BLaER1 treated with 17β-estradiol and CSF1 and Interleukin-3, amounts not matched to agents 10 nM and 100 nM (cell line): ENCODE data around the gene FGR.

Source experiments
- H3K27ac ChIP-seq, 11 experiments: shearing (Covaris generic); formaldehyde crosslinking; 2 replicates each; pipeline ENCODE4 v1.8.1; 2022
- H3K27me3 ChIP-seq, 11 experiments: shearing (Covaris generic); formaldehyde crosslinking; 2 replicates each; pipeline ENCODE4 v1.8.1; 2022
- H3K36me3 ChIP-seq, 11 experiments: shearing (Covaris generic); formaldehyde crosslinking; 2 replicates each; pipeline ENCODE4 v1.8.1; 2022
- H3K4me1 ChIP-seq, 10 experiments: shearing (Covaris generic); formaldehyde crosslinking; 2 replicates each; pipeline ENCODE4 v1.8.1; 2022
- H3K4me2 ChIP-seq, 11 experiments: shearing (Covaris generic); formaldehyde crosslinking; 2 replicates each; pipeline ENCODE4 v1.8.1; 2022
- H3K4me3 ChIP-seq, 10 experiments: shearing (Covaris generic); formaldehyde crosslinking; 2 replicates each; pipeline ENCODE4 v1.8.1; 2022
- H3K9ac ChIP-seq, 11 experiments: shearing (Covaris generic); formaldehyde crosslinking; 2 replicates each; pipeline ENCODE4 v1.8.1; 2022
- H3K9me3 ChIP-seq, 11 experiments: shearing (Covaris generic); formaldehyde crosslinking; replicated peaks in 1 of 11; 2 replicates each; pipeline ENCODE4 v1.8.1; 2022
- H4K20me1 ChIP-seq, 11 experiments: shearing (Covaris generic); formaldehyde crosslinking; 2 replicates each; pipeline ENCODE4 v1.8.1; 2022
- Cebpa-rat ChIP-seq, 11 experiments: shearing (Covaris generic); IDR thresholded peaks; 2 replicates each; pipeline ENCODE4 v1.8.1; 2022

Gene FGR

GRCh38 chr1:27618341-27619082, 16.5 kb downstream of the FGR start:
- H3K27me3 ChIP-seq: no peaks in the 10 kb centered on the region
- H3K27ac ChIP-seq: peak overlapping the region in 9 of 11 experiments; percentile 32 to 62 (median 51); a peak in 14 of 22 replicates
- H4K20me1 ChIP-seq: peaks cover 0 to 42% (median 0%) of the 10 kb centered on the region in 11 experiments; a peak in 3 of 22 replicates
- H3K4me2 ChIP-seq: peak overlapping the region; percentile 36 to 75 (median 66)
- H3K9me3 ChIP-seq: no peaks in the 10 kb centered on the region
- no peak for TF ChIP-seq Cebpa-rat (IDR thresholded peaks at IDR 0.05)
- peaks cover 27 to 80% (median 54%) of the 10 kb centered on the region in 10 experiments for H3K4me1 ChIP-seq
- peak overlapping the region in 3 of 11 experiments; percentile 15 to 53 (median 40); a peak in 3 of 22 replicates for H3K9ac ChIP-seq
- H3K36me3 ChIP-seq: peaks cover 0 to 83% (median 0%) of the 10 kb centered on the region in 11 experiments; a peak in 8 of 22 replicates
- H3K4me3 ChIP-seq: no peak overlapping the region

DNA sequence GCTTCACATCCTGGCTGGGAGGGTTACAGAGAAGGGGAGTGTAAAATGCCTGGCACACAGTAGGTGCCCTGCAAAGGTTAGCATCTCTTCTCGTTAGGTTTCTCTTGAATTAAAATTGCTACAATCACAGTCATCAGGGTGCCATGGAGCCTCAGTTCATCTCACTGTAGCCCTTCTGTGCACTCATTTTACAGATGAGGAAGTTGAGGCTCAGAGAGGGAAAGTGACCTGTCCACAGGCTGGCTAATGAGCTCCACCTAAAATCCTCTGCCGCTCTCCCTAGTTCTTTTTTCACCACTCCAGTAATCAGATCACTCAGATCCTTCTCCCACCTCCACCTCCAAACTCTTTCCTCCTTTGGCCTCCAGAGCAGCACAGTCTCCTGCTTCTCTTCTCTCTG, 17.6 kb downstream of the FGR start:
- H3K36me3 ChIP-seq: peaks cover 0 to 85% (median 0%) of the 10 kb centered on the region in 11 experiments; a peak in 8 of 22 replicates
- peak overlapping the region in 9 of 11 experiments; percentile 32 to 62 (median 51); a peak in 14 of 22 replicates for H3K27ac ChIP-seq
- no peaks in the 10 kb centered on the region for H3K9me3 ChIP-seq
- TF ChIP-seq Cebpa-rat (IDR thresholded peaks at IDR 0.05): no peak
- H3K4me2 ChIP-seq: peak overlapping the region; percentile 36 to 75 (median 66)
- peaks cover 0 to 36% (median 0%) of the 10 kb centered on the region in 11 experiments; a peak in 3 of 22 replicates for H4K20me1 ChIP-seq
- H3K4me3 ChIP-seq: no peak overlapping the region
- no peaks in the 10 kb centered on the region for H3K27me3 ChIP-seq
- H3K4me1 ChIP-seq: peaks cover 20 to 69% (median 45%) of the 10 kb centered on the region in 10 experiments
- H3K9ac ChIP-seq: peak overlapping the region in 4 of 11 experiments; percentile 16 to 53 (median 36); a peak in 3 of 22 replicates

DNA sequence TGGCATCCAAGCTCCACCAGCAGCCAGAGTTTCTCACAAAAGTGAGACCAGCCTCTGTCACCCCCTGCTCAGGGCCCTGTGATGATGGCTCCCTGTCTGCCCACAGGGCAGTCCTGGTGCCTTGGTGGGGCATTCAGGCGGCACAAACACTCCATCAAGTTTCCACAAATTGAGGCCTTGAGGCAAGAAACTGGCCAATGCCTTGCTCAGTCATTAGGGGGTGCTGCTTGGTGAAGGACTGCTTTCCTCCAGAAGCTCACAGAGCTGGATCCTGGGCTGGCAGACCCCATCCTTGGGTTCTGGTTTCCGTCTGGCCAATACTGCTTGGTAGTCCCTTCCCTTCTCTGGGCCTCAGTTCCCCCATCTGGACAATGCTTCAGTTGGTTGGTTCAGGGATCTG, 18.5 kb downstream of the FGR start:
- TF ChIP-seq Cebpa-rat (IDR thresholded peaks at IDR 0.05): no peak
- Histone ChIP-seq H3K36me3 (peaks cover 0 to 88% (median 0%) of the 10 kb centered on the region in 11 experiments; a peak in 8 of 22 replicates), H3K4me2 (peak overlapping the region in 4 of 11 experiments; percentile 5 to 69 (median 17); a peak in 2 of 22 replicates), H3K4me1 (peaks cover 20 to 63% (median 41%) of the 10 kb centered on the region in 10 experiments), H4K20me1 (peaks cover 0 to 36% (median 0%) of the 10 kb centered on the region in 11 experiments; a peak in 3 of 22 replicates), H3K4me3 (no peak overlapping the region), H3K9ac (no peak overlapping the region), H3K9me3 (no peaks in the 10 kb centered on the region), H3K27me3 (no peaks in the 10 kb centered on the region), H3K27ac (0 out of 22 replicates have a peak overlapping the region, but pooled peaks of 1 of the 11 experiments have one; percentile 7)

DNA sequence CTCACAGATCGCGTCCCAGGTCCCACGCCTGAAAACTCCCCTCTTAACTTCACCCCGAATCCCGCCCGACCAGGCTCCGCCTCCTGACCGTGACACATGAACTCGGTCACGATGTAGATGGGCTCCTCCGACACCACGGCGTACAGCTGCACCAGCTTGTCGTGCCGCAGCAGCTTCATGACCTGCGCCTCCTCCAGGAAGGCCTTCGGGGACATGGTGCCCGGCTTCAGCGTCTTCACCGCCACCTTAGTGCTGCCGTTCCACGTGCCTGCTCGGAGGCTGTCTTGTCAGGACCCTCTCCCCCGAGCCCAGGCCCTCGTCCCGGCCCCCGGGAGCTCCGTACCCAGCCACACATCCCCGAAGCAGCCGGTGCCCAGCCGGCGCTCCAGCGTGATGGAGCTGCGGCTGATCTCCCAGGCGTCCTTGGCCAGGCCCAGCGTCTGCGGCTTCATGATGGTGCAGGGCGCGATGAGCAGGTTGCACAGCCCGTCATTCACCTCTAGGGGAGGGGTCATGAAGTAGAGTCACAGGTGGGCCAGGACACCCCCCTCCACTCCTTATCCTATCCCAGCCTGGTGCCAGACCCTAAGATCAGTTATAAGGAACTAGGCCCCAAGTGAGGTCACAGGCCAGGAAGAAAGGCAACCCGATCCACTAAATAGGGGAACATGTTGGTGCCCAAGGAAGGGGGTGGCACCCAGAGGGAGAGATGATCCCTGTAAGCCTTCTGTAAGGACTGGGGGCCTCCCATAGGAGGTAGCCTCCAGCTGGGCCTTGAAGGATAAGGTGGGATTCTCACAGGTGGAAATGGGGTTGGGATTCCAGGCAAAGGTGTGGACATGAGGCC, 19.4 kb downstream of the FGR start:
- no peak overlapping the region for H3K27ac ChIP-seq

GRCh38 chr1:27614625-27615344, 20.2 kb downstream of the FGR start:
- peaks cover 0 to 76% (median 0%) of the 10 kb centered on the region in 11 experiments; a peak in 8 of 22 replicates for H3K36me3 ChIP-seq
- H4K20me1 ChIP-seq: peaks cover 0 to 36% (median 0%) of the 10 kb centered on the region in 11 experiments; a peak in 3 of 22 replicates
- H3K27me3 ChIP-seq: no peaks in the 10 kb centered on the region
- H3K4me3 ChIP-seq: no peak overlapping the region
- H3K27ac ChIP-seq: no peak overlapping the region
- peaks cover 26 to 63% (median 43%) of the 10 kb centered on the region in 10 experiments for H3K4me1 ChIP-seq
- no peak for TF ChIP-seq Cebpa-rat (IDR thresholded peaks at IDR 0.05)
- H3K9me3 ChIP-seq: no peaks in the 10 kb centered on the region
- H3K4me2 ChIP-seq: no peak overlapping the region
- H3K9ac ChIP-seq: no peak overlapping the region

More for the DNA sequence above, 19.4 kb downstream of the FGR start:
- H3K27me3 ChIP-seq: no peaks in the 10 kb centered on the region
- peak overlapping the region in 3 of 11 experiments; percentile 5 to 17 (median 17); a peak in 1 of 22 replicates for H3K4me2 ChIP-seq
- H3K4me3 ChIP-seq: no peak overlapping the region
- H3K4me1 ChIP-seq: peaks cover 20 to 63% (median 37%) of the 10 kb centered on the region in 10 experiments
- no peak overlapping the region for H3K9ac ChIP-seq
- peaks cover 0 to 84% (median 0%) of the 10 kb centered on the region in 11 experiments; a peak in 8 of 22 replicates for H3K36me3 ChIP-seq
- H3K9me3 ChIP-seq: no peaks in the 10 kb centered on the region
- H4K20me1 ChIP-seq: peaks cover 0 to 36% (median 0%) of the 10 kb centered on the region in 11 experiments; a peak in 3 of 22 replicates
- TF ChIP-seq Cebpa-rat (IDR thresholded peaks at IDR 0.05): no peak

DNA sequence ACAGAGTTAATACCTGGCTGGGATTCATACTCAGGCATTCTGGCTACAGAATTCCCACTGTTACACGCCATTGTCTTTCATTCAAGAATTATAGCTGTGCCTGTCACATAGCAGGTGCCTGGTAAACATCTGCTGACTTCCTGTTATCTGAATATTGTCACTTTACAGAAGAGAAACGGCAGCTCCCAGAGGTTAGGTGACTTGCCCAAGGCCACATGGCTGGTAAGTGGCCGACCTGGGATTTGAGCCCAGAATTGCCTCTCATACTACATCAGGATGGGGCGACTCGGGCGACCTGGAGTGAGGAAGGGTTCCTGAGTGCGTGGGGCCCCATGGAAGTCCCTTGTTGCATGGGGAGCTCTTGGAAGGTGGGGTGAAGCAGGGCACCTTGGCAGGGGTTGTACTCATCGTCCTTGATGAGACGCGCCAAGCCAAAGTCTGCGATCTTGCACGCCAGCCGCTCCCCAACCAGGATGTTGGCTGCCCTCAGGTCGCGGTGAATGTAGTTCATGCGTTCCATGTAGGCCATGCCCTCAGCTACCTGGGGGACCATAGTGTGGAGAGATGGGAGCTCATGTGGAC, 20.9 kb downstream of the FGR start:
- Histone ChIP-seq H3K27me3 (no peaks in the 10 kb centered on the region), H3K4me3 (no peak overlapping the region), H3K4me1 (peaks cover 33 to 63% (median 47%) of the 10 kb centered on the region in 10 experiments), H3K4me2 (no peak overlapping the region), H3K36me3 (peaks cover 0 to 69% (median 0%) of the 10 kb centered on the region in 11 experiments; a peak in 8 of 22 replicates), H3K9ac (no peak overlapping the region), H3K27ac (no peak overlapping the region), H4K20me1 (peaks cover 0 to 36% (median 0%) of the 10 kb centered on the region in 11 experiments; a peak in 3 of 22 replicates), H3K9me3 (no peaks in the 10 kb centered on the region)
- no peak for TF ChIP-seq Cebpa-rat (IDR thresholded peaks at IDR 0.05)

DNA sequence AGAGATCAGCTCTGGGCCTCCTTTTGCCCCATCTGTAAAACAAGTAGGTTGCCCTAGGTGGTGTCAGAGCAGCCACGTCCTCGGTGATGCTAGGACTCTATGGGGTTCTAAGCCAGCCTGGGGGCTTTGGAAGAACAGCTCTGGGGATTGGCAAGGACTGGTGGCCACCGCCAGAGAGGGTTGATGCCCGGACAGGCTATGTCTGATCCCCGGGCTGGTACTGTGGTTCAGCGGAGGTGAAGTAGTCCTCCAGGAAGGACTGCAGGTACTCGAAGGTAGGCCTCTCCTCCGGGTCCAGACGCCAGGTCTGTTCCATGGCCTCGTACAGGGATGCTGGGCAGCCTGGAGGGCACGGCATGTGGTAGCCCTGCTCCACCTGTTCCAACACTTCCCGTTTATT, 22.3 kb downstream of the FGR start:
- no peak overlapping the region for H3K27ac ChIP-seq

More for the DNA sequence above, 22.3 kb downstream of the FGR start:
- Histone ChIP-seq H3K9me3 (no peaks in the 10 kb centered on the region), H3K36me3 (peaks cover 0 to 64% (median 0%) of the 10 kb centered on the region in 11 experiments; a peak in 8 of 22 replicates), H3K4me1 (peaks cover 34 to 63% (median 48%) of the 10 kb centered on the region in 10 experiments), H3K9ac (no peak overlapping the region), H3K4me2 (no peak overlapping the region), H3K27me3 (no peaks in the 10 kb centered on the region), H3K4me3 (no peak overlapping the region), H4K20me1 (peaks cover 0 to 27% (median 0%) of the 10 kb centered on the region in 11 experiments; a peak in 3 of 22 replicates)
- TF ChIP-seq Cebpa-rat (IDR thresholded peaks at IDR 0.05): no peak
